Duodenal mucosa (tissue), 2 donors: ENCODE results near the gene MXRA8.

Experiments
- H3K27ac ChIP-seq: one replicate; pipeline ENCODE4 v1.7.0; 2013; ENCODE audit warnings: low read depth, low read length
- H3K27me3 ChIP-seq, 2 donors: one replicate each; pipeline ENCODE4 v1.7.0; 2013; ENCODE audit warnings: low read length in 2 of 2, control low read depth in 1 of 2; ENCODE audit not compliant: insufficient read depth in 2 of 2, control insufficient read depth in 1 of 2
- H3K36me3 ChIP-seq, 2 donors: one replicate each; pipeline ENCODE4 v1.7.0; 2013; ENCODE audit warnings: low read length in 2 of 2, control low read depth in 1 of 2; ENCODE audit not compliant: insufficient read depth in 2 of 2, control insufficient read depth in 1 of 2
- H3K4me1 ChIP-seq, 2 donors: one replicate each; pipeline ENCODE4 v1.7.0; 2013; ENCODE audit warnings: low read length in 2 of 2, control low read depth in 1 of 2; ENCODE audit not compliant: insufficient read depth in 2 of 2, control insufficient read depth in 1 of 2
- H3K4me3 ChIP-seq, 2 donors: one replicate each; pipeline ENCODE4 v1.7.0; 2013; ENCODE audit warnings: low read length in 2 of 2, low read depth in 1 of 2
- H3K9ac ChIP-seq, 2 donors: one replicate each; pipeline ENCODE4 v1.7.0; 2013; ENCODE audit warnings: low read length in 2 of 2, low read depth in 1 of 2
- H3K9me3 ChIP-seq, 2 donors: one replicate each; pipeline ENCODE4 v1.7.0; 2013; ENCODE audit warnings: low read length in 2 of 2, control low read depth in 1 of 2; ENCODE audit not compliant: control insufficient read depth in 1 of 2

The MXRA8 gene

DNA sequence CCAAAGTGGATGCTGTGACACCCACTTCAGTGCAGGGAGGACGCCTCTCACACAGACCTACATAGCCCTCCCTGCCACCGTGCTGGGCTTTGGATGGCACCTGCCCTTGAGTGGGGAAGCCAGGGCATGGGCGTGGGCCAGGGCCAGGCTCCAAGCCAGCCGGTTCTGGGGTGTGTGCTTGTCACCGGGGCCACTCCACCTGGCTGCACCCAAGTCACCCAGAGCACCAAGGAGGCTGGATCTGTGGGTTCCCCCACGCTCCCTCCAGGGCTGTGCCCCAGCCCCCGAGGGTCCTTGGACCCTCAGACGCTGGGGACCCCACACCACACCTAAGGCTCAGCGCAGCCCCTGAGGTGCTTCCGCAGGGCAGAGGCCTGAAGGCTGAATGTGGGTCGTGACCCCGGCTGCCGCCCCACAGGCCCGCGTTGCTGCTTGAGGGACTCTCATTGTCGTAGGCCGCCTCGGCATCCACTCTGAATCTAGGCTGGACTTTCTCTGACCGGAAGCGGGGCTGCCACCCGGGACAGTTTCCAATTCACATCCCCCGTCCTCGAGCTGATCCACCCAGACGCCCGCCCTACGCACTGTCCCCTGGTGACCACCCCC, 1.5 kb downstream of the MXRA8 start:
- peak overlapping the region; percentile 35 to 43 for H3K4me3 ChIP-seq
- no peak overlapping the region for H3K9ac ChIP-seq
- H3K9me3 ChIP-seq: no peaks in the 10 kb centered on the region
- peak overlapping the region; percentile 32 for H3K27ac ChIP-seq
- H3K27me3 ChIP-seq: peaks cover 34 to 48% of the 10 kb centered on the region in 2 donors
- no peaks in the 10 kb centered on the region for H3K36me3 ChIP-seq
- H3K4me1 ChIP-seq: peaks cover 19 to 26% of the 10 kb centered on the region in 2 donors

DNA sequence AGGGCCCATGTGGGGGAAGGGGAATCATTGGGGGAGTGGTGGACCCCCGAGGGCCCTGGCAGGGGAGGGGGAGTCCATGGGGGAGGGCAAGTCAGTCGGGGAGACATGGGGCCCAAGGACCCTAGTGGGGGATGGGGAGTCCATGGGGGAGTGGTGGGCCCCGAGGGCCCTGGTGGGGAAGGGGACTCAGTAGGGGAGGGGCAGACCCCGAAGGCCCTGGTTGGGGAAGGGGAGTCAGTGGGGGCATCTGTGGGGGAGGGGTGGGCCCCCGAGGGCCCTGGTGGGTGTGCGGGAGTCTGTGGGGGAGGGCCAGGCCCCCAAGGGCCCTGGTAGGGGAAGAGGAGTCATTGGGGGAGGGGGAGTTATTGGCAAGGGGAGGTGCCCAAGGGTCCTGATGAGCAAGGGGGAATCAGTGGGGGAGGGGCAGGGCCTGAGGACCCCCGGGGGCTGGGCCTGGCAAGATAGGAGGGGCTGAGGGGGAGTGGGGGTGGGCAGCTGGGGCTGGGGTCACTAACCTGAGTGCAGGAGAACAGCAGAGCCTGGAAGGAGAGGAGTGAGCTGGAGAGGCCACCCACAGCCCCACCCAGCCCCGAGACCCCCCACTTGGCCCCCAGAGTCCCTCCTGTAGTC, 2.1 kb downstream of the MXRA8 start:
- Histone ChIP-seq H3K9ac (no peak overlapping the region), H3K4me1 (peaks cover 19 to 26% of the 10 kb centered on the region in 2 donors), H3K27me3 (peaks cover 34 to 50% of the 10 kb centered on the region in 2 donors), H3K9me3 (no peaks in the 10 kb centered on the region), H3K36me3 (no peaks in the 10 kb centered on the region), H3K27ac (no peak overlapping the region), H3K4me3 (peak overlapping the region in 1 of 2 donors; percentile 35)

DNA sequence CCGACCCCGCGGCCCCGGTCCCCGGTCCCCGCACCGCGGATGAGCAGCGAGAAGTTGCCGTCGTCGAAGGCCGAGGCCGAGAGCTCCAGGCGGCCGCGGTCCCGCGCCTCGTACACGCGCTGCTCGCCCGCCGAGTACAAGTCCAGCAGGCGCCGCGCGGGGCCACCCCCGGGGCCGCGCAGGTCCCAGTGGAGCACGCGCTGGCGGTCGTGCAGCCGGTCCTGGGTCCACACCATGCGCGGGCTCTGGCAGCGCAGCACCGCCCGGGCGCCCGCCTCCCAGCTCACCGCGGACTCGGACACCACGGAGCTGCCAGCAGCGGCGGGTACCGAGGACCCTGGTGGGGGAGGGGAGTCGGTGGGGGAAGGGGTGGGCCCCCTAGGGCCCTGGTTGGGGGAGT, 2.9 kb downstream of the MXRA8 start:
- Histone ChIP-seq H3K27ac (no peak overlapping the region), H3K4me1 (peaks cover 19% of the 10 kb centered on the region in 2 donors), H3K4me3 (no peak overlapping the region)

DNA sequence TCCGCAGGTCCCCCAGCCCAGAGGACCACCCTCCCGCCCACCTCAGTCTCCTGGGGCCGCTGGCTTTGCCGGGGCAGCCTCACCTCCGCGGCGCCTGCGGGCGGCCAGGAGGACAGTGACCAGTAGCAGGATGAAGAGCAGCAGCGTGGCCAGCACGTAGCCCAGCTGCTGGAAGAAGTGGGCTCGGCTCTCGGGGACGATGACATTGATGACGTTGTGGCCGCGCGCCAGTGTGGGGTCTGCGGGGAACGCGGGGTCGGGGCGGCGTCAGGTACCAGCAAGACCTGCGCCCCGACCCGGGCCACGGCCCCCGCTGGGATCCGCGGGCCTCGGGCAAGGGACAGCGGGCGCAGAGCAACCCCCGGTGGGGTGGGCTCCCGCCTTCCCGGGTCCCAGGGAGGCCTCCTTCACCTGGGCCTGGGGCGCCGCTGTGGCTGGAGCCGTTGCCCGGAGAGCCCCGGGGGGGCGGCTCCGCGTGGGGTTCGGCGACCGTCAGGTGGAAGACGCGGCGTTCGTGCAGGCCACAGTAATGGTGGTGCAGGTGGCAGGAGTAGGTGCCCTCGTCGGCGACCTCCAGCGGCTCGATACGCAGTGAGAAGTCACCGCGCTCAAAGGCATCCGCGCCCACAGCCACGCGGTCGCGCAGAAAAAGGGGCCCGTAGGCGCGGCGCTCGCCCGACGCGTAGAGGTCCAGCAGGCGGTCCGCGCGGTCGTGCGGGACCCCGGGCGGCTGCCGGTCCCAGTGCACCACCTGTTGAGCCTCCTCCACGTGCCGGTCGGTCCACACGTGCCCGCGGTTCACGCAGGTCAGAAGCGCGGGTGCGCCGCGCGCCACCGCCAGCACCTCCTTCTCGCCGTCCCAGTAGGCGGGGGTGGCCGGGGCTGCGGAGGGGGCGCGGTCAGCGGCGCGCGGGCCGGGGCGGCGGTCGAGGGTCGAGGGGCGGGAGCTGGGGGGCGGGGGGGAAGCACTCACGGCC, 3.8 kb downstream of the MXRA8 start:
- Histone ChIP-seq H3K4me3 (no peak overlapping the region), H3K36me3 (no peaks in the 10 kb centered on the region), H3K27ac (no peak overlapping the region), H3K9ac (no peak overlapping the region), H3K27me3 (peaks cover 34 to 44% of the 10 kb centered on the region in 2 donors), H3K4me1 (peaks cover 19% of the 10 kb centered on the region in 2 donors), H3K9me3 (no peaks in the 10 kb centered on the region)

More for the DNA sequence above, 2.9 kb downstream of the MXRA8 start:
- Histone ChIP-seq H3K9me3 (no peaks in the 10 kb centered on the region), H3K36me3 (no peaks in the 10 kb centered on the region), H3K9ac (no peak overlapping the region), H3K27me3 (peaks cover 34 to 44% of the 10 kb centered on the region in 2 donors)

DNA sequence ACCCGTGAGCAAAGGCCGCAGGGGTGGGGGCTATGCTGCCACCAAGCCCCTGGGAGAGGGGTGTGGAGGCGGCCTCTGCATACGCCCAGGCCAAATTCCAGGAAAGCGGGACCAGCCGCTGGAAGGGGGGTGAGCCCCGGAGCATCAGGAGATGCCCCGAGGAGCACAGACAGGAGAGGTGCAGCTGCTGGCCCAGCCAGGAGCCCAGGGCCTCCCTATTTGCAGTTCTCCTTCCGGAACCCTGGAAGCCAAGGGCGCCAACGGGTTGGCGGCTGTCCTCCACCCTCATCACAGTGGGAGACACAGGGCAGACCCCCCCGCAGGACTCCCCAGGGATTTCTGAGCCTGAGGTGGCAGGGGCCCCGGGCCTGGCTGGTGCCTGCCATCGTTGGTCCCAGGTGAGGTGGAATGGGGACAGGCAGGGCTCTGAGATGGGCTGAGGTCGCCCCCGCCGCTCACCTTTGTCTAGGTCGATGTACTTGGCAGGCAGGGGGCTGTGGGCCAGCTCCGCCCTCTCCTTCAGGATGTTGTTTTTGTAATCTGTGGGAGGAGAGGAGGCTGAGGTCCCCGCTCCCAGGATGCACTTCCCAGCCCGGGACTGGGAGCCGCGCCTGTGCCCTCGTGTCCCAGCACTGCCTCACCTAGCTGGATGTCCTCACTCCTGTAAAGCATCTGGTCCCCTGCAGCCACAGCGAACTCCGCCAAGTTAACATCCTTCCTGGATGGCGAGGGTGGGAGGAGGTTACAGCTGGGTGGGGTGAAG, 4.8 kb downstream of the MXRA8 start:
- Histone ChIP-seq H3K4me3 (no peak overlapping the region), H3K9ac (no peak overlapping the region), H3K36me3 (no peaks in the 10 kb centered on the region), H3K27me3 (peaks cover 28 to 40% of the 10 kb centered on the region in 2 donors), H3K9me3 (no peaks in the 10 kb centered on the region), H3K4me1 (peaks cover 12 to 14% of the 10 kb centered on the region in 2 donors), H3K27ac (no peak overlapping the region)

DNA sequence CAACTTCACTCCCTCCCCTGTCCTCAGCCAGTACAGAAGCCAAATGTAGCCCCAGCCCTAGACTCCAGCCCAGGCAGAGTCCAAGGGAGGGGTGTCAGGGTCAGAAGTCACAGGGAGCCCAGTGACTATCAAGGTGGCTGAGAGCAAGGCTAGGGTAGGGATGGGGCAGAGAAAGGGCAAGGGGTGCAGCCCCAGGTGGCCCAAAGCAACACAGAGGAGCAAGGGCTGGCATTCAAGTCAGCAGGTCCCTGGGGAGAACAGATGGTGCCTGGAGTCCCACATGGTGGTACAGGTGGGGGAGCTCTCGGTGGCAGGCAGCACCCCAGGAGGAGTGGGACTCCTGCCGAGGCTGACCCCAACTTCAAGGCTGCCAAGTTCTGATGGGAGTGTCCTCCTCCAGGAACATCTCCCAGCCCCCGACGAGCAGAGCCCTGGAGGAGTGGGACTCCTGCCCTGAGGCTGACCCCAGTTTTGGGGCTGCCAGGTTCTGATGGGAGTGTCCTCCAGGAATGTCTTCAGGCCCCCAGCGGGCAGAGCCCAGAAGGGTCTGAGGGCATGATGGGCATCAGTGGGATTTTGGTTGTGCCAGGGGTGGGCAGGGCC, 5.5 kb downstream of the MXRA8 start:
- Histone ChIP-seq H3K36me3 (no peaks in the 10 kb centered on the region), H3K4me3 (no peak overlapping the region), H3K9ac (no peak overlapping the region), H3K27ac (no peak overlapping the region), H3K4me1 (peaks cover 11 to 19% of the 10 kb centered on the region in 2 donors), H3K27me3 (peaks cover 21 to 34% of the 10 kb centered on the region in 2 donors), H3K9me3 (no peaks in the 10 kb centered on the region)

DNA sequence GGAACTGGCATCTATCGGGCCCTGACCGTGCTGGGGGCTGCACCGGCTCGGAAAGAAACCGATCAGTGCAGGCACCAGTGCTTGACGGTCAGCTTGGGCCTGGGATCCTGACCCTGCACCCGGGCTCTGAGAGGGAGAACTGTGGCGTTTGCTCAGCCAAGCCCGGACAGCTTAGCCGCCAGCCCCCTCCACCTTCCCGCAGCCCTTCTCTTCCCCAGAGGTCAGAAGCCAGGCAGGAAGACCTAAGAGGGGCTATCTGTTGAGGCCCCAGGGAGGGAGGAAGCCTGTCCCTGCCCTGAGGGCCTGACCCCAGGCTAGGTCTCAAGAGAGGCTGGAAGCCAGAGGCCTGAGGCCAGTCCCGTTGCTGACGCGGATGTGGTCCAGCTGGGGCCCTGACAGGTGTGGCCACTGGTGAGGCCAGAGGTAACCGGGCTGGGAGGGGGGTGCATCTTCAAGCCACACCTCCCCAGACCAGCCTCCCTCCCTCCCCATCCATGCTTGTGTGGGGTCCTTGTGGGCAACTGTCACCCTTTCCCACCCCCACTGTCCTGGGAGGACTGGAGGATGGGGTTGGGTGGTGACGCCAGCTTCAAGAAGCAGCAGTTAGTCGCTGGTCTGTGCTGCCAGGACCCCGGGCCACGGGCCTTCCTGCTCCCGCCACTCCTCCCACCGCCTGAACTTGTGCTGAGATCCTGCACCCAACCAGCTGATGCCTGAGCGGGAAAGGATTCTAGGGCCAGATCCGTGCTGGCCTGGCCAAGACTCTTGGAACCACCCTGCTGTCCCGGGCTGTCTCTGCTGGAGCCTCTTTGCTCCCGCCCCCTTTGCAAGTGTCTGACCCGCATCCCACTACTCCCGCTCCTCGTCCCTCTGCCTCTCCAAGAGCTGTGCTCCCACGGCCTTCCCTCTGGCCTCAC, 6.6 kb downstream of the MXRA8 start:
- no peak overlapping the region for H3K9ac ChIP-seq
- no peaks in the 10 kb centered on the region for H3K36me3 ChIP-seq
- no peaks in the 10 kb centered on the region for H3K9me3 ChIP-seq
- H3K4me1 ChIP-seq: peaks cover 22 to 27% of the 10 kb centered on the region in 2 donors
- no peak overlapping the region for H3K4me3 ChIP-seq
- H3K27me3 ChIP-seq: peaks cover 18 to 29% of the 10 kb centered on the region in 2 donors
- H3K27ac ChIP-seq: peak overlapping the region; percentile 10

DNA sequence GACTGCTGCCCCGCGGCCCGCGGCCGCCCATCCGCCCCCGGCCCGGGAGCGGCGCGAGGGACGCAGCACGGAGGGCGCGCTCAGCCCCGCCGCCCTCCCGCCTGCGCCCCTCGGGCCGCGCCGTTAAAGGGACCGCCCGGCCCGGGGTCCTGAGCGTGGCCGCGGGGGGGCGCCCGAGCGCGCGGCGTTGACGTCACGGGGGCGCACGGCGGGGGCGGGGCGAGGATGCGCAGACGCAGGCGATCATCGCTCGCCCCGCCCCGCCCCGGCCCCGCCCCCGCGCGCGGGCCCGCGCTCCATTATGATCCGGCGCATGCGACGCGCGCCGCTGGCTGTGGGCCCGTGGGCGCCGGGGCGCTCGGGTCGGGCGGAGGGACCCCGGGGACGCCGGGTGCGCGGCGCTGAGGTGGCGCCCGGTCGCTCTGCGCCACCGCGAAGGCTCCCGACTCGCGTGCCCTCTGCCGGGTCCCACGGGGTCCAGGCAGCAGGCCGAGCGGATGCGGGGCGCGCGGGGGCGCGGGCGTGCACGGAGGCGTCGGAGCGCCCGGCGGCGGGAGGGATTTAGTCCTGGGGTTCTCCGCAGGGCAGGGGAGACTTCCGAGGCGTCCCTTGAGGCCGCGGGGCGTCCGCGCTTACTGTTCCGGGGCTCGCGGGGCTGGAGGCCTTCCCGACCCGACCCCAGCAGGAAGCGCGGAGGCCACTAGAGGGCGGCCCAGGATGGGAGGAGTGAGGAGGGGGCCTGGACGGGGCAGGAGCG, 8.9 kb downstream of the MXRA8 start, which contains the start of gene DVL1:
Gene DVL1 (minus strand): TSS at position 163 of the 757 bp plus-strand sequence. CDS start 353 bp downstream, outside the sequence.
- H3K4me3 ChIP-seq: peak within 1 kb of the TSS; percentile 68 to 82
- H3K27me3 ChIP-seq: peaks cover 18 to 24% of the 10 kb centered on the region in 2 donors
- peaks cover 42 to 47% of the 10 kb centered on the region in 2 donors for H3K4me1 ChIP-seq
- peak within 1 kb of the TSS; percentile 58 to 64 for H3K9ac ChIP-seq
- no peaks in the 10 kb centered on the region for H3K36me3 ChIP-seq
- H3K9me3 ChIP-seq: no peaks in the 10 kb centered on the region
- peak within 1 kb of the TSS; percentile 52 for H3K27ac ChIP-seq
